IMR-90 (cell line): Measurements from ENCODE around the gene HIVEP3. TPM values are rescaled to one million over a fixed set of nuclear protein-coding genes. Genes with fewer than 3 reads are reported as not detected.

Experiments used
- ATAC-seq: fragments of 200-7000 bp; cut with Tn5 transposase; 2 replicates; pipeline ENCODE4 v1.9.1; 2020; ENCODE audit warnings: low read depth, mild to moderate bottlenecking, moderate library complexity
- BruUV-seq: library from RNA; stranded (reverse); fragments of 400-500 nt; replicated peaks from 2 replicates; lab custom pipeline; 2021; lab: Mats Ljungman, UMichigan
- CTCF ChIA-PET: fragments of 300-600 bp; formaldehyde crosslinking; extraction: SDS; loops from one replicate; lab custom pipeline; 2021; ENCODE audit warnings: antibody characterized with exemption; lab: Yijun Ruan, JAX
- POLR2A ChIA-PET: fragments of 300-600 bp; sonication (Branson Sonifier 250); formaldehyde crosslinking; loops from one replicate; lab custom pipeline; 2022; ENCODE audit warnings: antibody characterized with exemption; ENCODE audit not compliant: unreplicated experiment; lab: Charles Lee
- DNase-seq: peaks from one replicate; pipeline ENCODE4 v3.0.0; 2013
- H2AFZ ChIP-seq: replicated peaks from 2 replicates; pipeline ENCODE3; 2013; ENCODE audit warnings: low read length, mild to moderate bottlenecking; ENCODE audit not compliant: poor library complexity
- H2AK5ac ChIP-seq: 2 replicates; pipeline ENCODE4 v1.6.1; 2013; ENCODE audit warnings: low read depth, low read length, inconsistent platforms
- H2AK9ac ChIP-seq: replicated peaks from 2 replicates; pipeline ENCODE3; 2013; ENCODE audit warnings: mild to moderate bottlenecking, low read depth, low read length, moderate library complexity; ENCODE audit not compliant: poor library complexity
- H2BK120ac ChIP-seq: 2 replicates; pipeline ENCODE4 v1.6.1; 2013; ENCODE audit warnings: low read depth, low read length, inconsistent platforms
- H2BK15ac ChIP-seq: 3 replicates; pipeline ENCODE4 v1.6.1; 2013; ENCODE audit warnings: low read depth, low read length, inconsistent platforms
- H2BK20ac ChIP-seq: 2 replicates; pipeline ENCODE4 v1.6.1; 2013; ENCODE audit warnings: low read depth, mild to moderate bottlenecking, inconsistent platforms, low read length, moderate library complexity
- H2BK5ac ChIP-seq: 2 replicates; pipeline ENCODE4 v1.6.1; 2013; ENCODE audit warnings: mild to moderate bottlenecking, low read depth, low read length, inconsistent platforms; ENCODE audit not compliant: poor library complexity, severe bottlenecking
- H3K14ac ChIP-seq: replicated peaks from 2 replicates; pipeline ENCODE4 v1.6.1; 2013; ENCODE audit warnings: low read depth, low read length, inconsistent platforms
- H3K18ac ChIP-seq: 2 replicates; pipeline ENCODE4 v1.6.1; 2013; ENCODE audit warnings: low read depth, low read length, control low read depth
- H3K23ac ChIP-seq: 2 replicates; pipeline ENCODE4 v1.6.1; 2013; ENCODE audit warnings: low read depth, low read length, inconsistent platforms
- H3K27ac ChIP-seq: 2 replicates; pipeline ENCODE4 v1.5.1; 2013; ENCODE audit warnings: mild to moderate bottlenecking, control low read depth, low read length; ENCODE audit not compliant: insufficient read depth
- H3K27me3 ChIP-seq: 2 replicates; pipeline ENCODE4 v1.6.1; 2013; ENCODE audit warnings: low read length; ENCODE audit not compliant: control insufficient read depth, insufficient read depth
- H3K36me3 ChIP-seq: 2 replicates; pipeline ENCODE4 v1.6.1; 2013; ENCODE audit warnings: low read length, mixed read lengths; ENCODE audit not compliant: control insufficient read depth, insufficient read depth
- H3K4ac ChIP-seq: 2 replicates; pipeline ENCODE4 v1.6.1; 2013; ENCODE audit warnings: low read depth, low read length, inconsistent platforms
- H3K4me1 ChIP-seq: 2 replicates; pipeline ENCODE4 v1.6.1; 2013; ENCODE audit warnings: low read length, mixed read lengths; ENCODE audit not compliant: control insufficient read depth, insufficient read depth
- H3K4me2 ChIP-seq: 2 replicates; pipeline ENCODE4 v1.6.1; 2013; ENCODE audit warnings: low read depth, mild to moderate bottlenecking, control low read depth, low read length, moderate library complexity
- H3K4me3 ChIP-seq: 2 replicates; pipeline ENCODE4 v1.5.1; 2013; ENCODE audit warnings: low read depth, mild to moderate bottlenecking, control low read depth, low read length, moderate library complexity; ENCODE audit not compliant: insufficient read depth
- H3K56ac ChIP-seq: 2 replicates; pipeline ENCODE4 v1.6.1; 2013; ENCODE audit warnings: low read length, inconsistent platforms; ENCODE audit not compliant: insufficient read depth; ENCODE audit errors: extremely low read depth
- H3K79me1 ChIP-seq, 2 experiments: 2 replicates each; pipeline ENCODE4 v1.6.1; 2013; ENCODE audit warnings: low read length in 2 of 2, inconsistent platforms in 1 of 2, low read depth in 1 of 2
- H3K9ac ChIP-seq: 2 replicates; pipeline ENCODE4 v1.6.1; 2013; ENCODE audit warnings: low read depth, low read length, control low read depth
- H3K9me1 ChIP-seq: 2 replicates; pipeline ENCODE4 v1.6.1; 2013; ENCODE audit warnings: low read length, inconsistent platforms; ENCODE audit not compliant: insufficient read depth
- H3K9me3 ChIP-seq: 2 replicates; pipeline ENCODE4 v1.6.1; 2013; ENCODE audit warnings: low read length; ENCODE audit not compliant: control insufficient read depth, insufficient read depth
- H4K20me1 ChIP-seq: 2 replicates; pipeline ENCODE4 v1.6.1; 2013; ENCODE audit warnings: low read length, inconsistent platforms; ENCODE audit not compliant: insufficient read depth
- H4K5ac ChIP-seq: 2 replicates; pipeline ENCODE4 v1.6.1; 2013; ENCODE audit warnings: mild to moderate bottlenecking, low read depth, low read length, control low read depth
- H4K8ac ChIP-seq, 2 experiments: 2 replicates each; pipeline ENCODE4 v1.6.1; 2013; ENCODE audit warnings: low read depth in 2 of 2, low read length in 2 of 2, control low read depth in 1 of 2, inconsistent platforms in 1 of 2
- H4K91ac ChIP-seq: 2 replicates; pipeline ENCODE4 v1.6.1; 2013; ENCODE audit warnings: low read depth, low read length, inconsistent platforms; ENCODE audit not compliant: insufficient read depth
- NFE2L2 ChIP-seq: fragments of 150-350 bp; IDR thresholded peaks from 2 replicates; pipeline ENCODE4 v1.6.1; 2016; ENCODE audit warnings: low read depth, mild to moderate bottlenecking, low read length
- WGBS, 2 experiments: methylation state at CpG; one replicate each; pipeline versions ENCODE4 v1.1.5 to v1.1.7; 2013; ENCODE audit warnings: missing lambda C conversion rate in 2 of 2; ENCODE audit not compliant: insufficient read length in 1 of 2; ENCODE audit errors: extremely low coverage in 2 of 2; 5-methylcytosine and 5-hydroxymethylcytosine counted together
- dilution Hi-C: fragments of 300-500 bp; cut with HindIII; formaldehyde crosslinking; loops from one replicate; pipeline ENCODE4 v1.14.3; 2018; ENCODE audit warnings: low sequenced_read_pairs; ENCODE audit not compliant: unreplicated experiment
- in situ Hi-C: fragments of 300-500 bp; cut with MboI; formaldehyde crosslinking; loops from 3 replicates; pipeline ENCODE4 v1.14.3; 2019; ENCODE audit warnings: low sequenced_read_pairs, inconsistent platforms, mixed read lengths
- intact Hi-C: fragments of 100-400 bp; cut with micrococcal nuclease; formaldehyde crosslinking; loops from 2 replicates; pipeline ENCODE4 v1.10.0; 2022
- polyA plus RNA-seq, 3 experiments: library from polyadenylated mRNA; depleted of rRNA; stranded (reverse); fragments of >200 nt; gene quantifications; 2 replicates each; pipeline ENCODE4 v1.2.3, GENCODE V29; 2012; ENCODE audit warnings: low replicate concordance in 1 of 3
- total RNA-seq: library from RNA; depleted of rRNA; stranded (reverse); fragments of >200 nt; gene quantifications from 2 replicates; pipeline ENCODE4 v1.2.3, GENCODE V29; 2012
- TF ChIP-seq, protein P1 (sequence below): fragments of 150-350 bp; IDR thresholded peaks from 2 replicates; pipeline ENCODE4 v1.6.1; 2016; ENCODE audit warnings: low read depth, mild to moderate bottlenecking, low read length, moderate library complexity, borderline replicate concordance

Gene HIVEP3
- total and polyA plus RNA-seq, 2 of the 4 experiments (the other 2 are of a cell fraction) = 1.4 to 4.0 TPM

DNA sequence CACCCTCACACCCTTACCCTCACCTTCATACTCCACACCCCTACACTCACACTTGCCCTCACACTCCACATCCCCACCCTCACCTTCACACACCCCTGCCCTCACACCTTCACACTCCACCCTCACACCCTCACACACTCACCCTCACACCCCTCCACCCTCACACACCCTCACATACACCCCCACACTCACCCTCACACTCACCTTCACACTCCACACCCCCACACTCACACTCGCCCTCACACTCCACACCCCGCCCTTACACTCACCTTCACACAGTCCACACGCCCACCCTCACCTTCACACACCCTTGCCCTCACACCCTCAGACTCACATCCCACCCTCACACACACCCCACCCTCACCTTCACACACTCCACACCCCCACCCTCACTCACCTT, 390.6 kb downstream of the HIVEP3 start:
- no peak overlapping the region for H4K8ac ChIP-seq
- ChIA-PET CTCF (no interaction called here), POLR2A (no interaction called here)
- WGBS, 2 experiments = 89 to 100% methylated on average over 2 to 3 of the region's 3 CpGs
- H4K91ac ChIP-seq = no peak overlapping the region
- no peak overlapping the region for H3K4me3 ChIP-seq
- intact Hi-C loops (no loop called here), dilution Hi-C loops (no loop called here), in situ Hi-C loops (no loop called here)
- no peak overlapping the region for H3K27ac ChIP-seq
- no peak overlapping the region for H2BK120ac ChIP-seq
- no peak overlapping the region for H3K9ac ChIP-seq
- no peak overlapping the region for H2AK9ac ChIP-seq
- peak overlapping the region; percentile 50 for H2BK5ac ChIP-seq
- H3K18ac ChIP-seq = no peak overlapping the region
- no peak overlapping the region for H2AFZ ChIP-seq
- TF ChIP-seq, protein P1, sequence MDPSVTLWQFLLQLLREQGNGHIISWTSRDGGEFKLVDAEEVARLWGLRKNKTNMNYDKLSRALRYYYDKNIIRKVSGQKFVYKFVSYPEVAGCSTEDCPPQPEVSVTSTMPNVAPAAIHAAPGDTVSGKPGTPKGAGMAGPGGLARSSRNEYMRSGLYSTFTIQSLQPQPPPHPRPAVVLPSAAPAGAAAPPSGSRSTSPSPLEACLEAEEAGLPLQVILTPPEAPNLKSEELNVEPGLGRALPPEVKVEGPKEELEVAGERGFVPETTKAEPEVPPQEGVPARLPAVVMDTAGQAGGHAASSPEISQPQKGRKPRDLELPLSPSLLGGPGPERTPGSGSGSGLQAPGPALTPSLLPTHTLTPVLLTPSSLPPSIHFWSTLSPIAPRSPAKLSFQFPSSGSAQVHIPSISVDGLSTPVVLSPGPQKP = no peak
- TF ChIP-seq NFE2L2 = no peak
- no peak overlapping the region for H3K56ac ChIP-seq
- no peak overlapping the region for H2BK20ac ChIP-seq
- no peak overlapping the region for H4K5ac ChIP-seq
- no peak overlapping the region for H3K4me2 ChIP-seq
- ATAC-seq (no peak), DNase-seq (no peak)
- no peaks in the 10 kb centered on the region; the same call in 1 of the 2 replicates for H3K27me3 ChIP-seq
- no peaks in the 10 kb centered on the region for H3K4me1 ChIP-seq
- no TSS peak for BruUV-seq
- 0 out of 2 replicates have a peak, but pooled peaks cover 6% of the 10 kb centered on the region for H3K9me1 ChIP-seq
- H3K14ac ChIP-seq = no peak overlapping the region
- H3K79me1 ChIP-seq = no peaks in the 10 kb centered on the region
- H3K36me3 ChIP-seq = no peaks in the 10 kb centered on the region
- no peak overlapping the region for H2AK5ac ChIP-seq
- H4K20me1 ChIP-seq = no peaks in the 10 kb centered on the region
- no peak overlapping the region for H2BK15ac ChIP-seq
- no peak overlapping the region for H3K4ac ChIP-seq
- H3K9me3 ChIP-seq = no peaks in the 10 kb centered on the region
- H3K23ac ChIP-seq = no peak overlapping the region
